Activated naive CD4-positive, alpha-beta T cell treated with anti-CD3 and anti-CD28 coated beads, Interleukin-2, amount 50 U/mL, for 24 hours (primary cell): ENCODE results near the gene SPEG.
A peak's percentile ranks its signal among the peaks of the same experiment; 100 is the strongest.

Experiments used
- H3K27ac Mint-ChIP-seq: one replicate; pipeline ENCODE4 v1.8.0; 2021; ENCODE audit warnings: mild to moderate bottlenecking, mixed read lengths
- H3K27me3 Mint-ChIP-seq: one replicate; pipeline ENCODE4 v1.8.0; 2021; ENCODE audit warnings: mixed read lengths
- H3K36me3 Mint-ChIP-seq: one replicate; pipeline ENCODE4 v1.8.0; 2021; ENCODE audit warnings: mixed read lengths
- H3K4me1 Mint-ChIP-seq: one replicate; pipeline ENCODE4 v1.8.0; 2021; ENCODE audit warnings: mixed read lengths
- H3K4me3 Mint-ChIP-seq: one replicate; pipeline ENCODE4 v1.8.0; 2021; ENCODE audit warnings: mild to moderate bottlenecking, mixed read lengths
- H3K9me3 Mint-ChIP-seq: one replicate; pipeline ENCODE4 v1.8.0; 2021; ENCODE audit warnings: mixed read lengths

SPEG gene

GRCh38 chr2:219429958-219430606 is 4.6 kb upstream of the SPEG start:
- Mint-ChIP-seq H3K36me3 (no peaks in the 10 kb centered on the region), H3K9me3 (no peaks in the 10 kb centered on the region), H3K4me1 (no peaks in the 10 kb centered on the region), H3K27ac (no peak overlapping the region), H3K27me3 (peaks cover 5% of the 10 kb centered on the region), H3K4me3 (no peak overlapping the region)

DNA sequence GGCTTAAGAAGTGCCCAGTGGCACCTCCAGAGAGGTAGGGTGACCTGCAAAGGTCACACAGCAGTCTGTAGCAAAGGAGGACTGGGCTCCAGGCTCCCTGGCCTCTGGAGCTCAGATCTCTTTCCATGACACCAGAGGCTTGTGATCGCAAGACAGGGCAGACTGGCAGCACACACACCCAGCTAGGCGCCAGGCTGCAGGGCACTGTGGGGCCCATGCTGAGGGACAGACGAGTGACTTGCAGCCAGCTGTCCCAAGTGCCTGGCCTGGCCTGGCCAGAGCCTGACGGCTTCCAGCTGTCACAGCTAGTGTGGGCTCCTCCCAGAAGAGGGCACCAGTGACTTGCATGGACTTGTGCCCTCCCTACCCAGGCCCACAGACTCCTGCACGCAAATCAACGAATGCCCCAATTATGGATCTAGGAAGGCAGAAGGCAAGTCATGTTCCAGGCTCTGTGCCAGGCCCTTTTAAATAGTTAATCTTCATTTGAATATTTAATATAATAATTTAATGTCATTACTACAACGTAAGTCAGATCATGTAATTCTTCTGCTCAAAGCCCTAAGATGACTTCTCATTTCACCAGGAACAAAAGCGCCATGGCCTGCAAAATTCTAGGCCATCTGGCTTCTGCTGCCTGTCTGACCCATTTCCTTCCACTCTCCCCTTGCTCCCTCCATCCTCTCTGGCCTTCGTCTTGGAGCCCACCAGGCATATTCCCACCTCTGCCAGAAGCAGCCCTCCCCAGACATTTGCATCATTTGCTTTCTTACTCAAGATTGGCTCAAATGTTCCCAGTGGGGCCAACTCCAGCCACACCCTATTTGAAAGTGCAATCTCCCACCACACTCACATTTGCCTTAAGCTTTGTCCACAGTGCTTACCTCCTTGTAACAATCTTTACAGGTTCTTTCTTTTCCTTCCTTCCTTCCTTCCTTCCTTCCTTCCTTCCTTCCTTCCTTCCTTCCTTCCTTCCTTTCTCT is 3.7 kb upstream of the SPEG start:
- Mint-ChIP-seq H3K4me1 (no peaks in the 10 kb centered on the region), H3K36me3 (no peaks in the 10 kb centered on the region), H3K27me3 (peaks cover 9% of the 10 kb centered on the region), H3K9me3 (no peaks in the 10 kb centered on the region), H3K4me3 (no peak overlapping the region), H3K27ac (no peak overlapping the region)

DNA sequence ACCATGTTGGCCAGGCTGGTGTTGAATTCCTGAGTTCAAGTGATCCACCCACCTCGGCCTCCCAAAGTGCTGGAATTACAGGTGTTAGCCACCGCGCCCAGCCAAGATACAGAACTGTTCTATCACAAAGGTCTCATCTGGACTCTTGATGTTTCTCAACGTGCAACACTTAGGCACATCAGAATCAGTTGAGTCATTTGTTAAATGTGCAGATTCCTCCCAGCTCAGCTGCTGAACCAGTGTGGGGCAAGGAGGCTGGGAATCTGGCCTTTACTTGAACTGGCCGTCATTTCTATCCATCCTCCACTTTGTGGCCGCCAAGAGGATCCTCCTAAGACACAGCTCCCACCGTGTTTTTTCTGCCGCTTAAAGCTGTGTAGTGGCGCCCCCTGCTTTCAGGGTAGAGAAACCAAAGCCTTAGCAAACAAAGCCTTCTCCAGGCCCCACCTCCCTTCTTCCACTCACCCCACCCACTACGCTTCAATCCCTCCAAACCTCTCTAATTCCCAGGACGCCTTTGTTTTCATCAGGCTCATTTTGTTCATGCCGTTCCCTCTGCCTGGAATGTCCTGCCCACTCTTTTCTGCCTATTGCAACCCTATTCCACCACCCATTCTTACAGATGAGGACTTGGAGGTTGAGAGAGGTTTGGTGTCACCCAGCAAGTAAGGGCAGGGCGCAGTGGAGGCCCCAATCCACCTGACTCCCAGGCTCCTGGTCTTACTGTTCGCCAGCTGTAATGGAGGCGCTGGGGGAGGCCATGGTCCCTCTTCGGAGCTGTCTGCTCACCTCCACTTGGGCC is 776 bp upstream of the SPEG start:
- Mint-ChIP-seq H3K27ac (no peak overlapping the region), H3K36me3 (no peaks in the 10 kb centered on the region), H3K4me1 (no peaks in the 10 kb centered on the region), H3K27me3 (peaks cover 12% of the 10 kb centered on the region), H3K4me3 (peak overlapping the region; percentile 19), H3K9me3 (no peaks in the 10 kb centered on the region)

GRCh38 chr2:219434468-219434717 is 250 bp upstream of the SPEG start:
- H3K36me3 Mint-ChIP-seq: no peaks in the 10 kb centered on the region
- H3K4me3 Mint-ChIP-seq: peak overlapping the region; percentile 19
- no peaks in the 10 kb centered on the region for H3K9me3 Mint-ChIP-seq
- H3K27me3 Mint-ChIP-seq: peaks cover 12% of the 10 kb centered on the region
- no peak overlapping the region for H3K27ac Mint-ChIP-seq
- no peaks in the 10 kb centered on the region for H3K4me1 Mint-ChIP-seq

- H3K4me3 Mint-ChIP-seq: no peak overlapping the region
- H3K27ac Mint-ChIP-seq: no peak overlapping the region
Measured at GRCh38 chr2:219435701-219436100, 1.1 kb downstream of the SPEG start.

DNA sequence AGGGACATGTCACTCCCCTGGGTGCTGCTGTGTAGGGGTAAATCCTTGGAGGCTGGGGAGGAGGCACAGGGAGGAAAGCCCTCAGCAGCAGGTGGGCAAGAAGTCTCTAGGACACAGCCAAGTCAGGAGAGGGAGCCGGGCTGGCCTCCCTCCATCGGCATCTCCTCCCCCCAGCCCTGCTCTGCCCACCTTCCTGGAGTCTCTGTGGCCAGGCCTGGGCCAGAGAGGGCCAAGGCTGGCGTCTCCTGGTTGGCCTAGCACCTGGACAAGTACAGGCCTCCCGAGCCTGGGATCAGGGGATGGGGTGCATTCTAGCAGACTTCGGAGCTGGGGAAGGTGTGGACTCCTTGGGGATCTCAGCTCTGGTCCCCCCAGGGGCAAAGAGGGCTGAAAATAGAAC is 1.8 kb downstream of the SPEG start:
- H3K27ac Mint-ChIP-seq: no peak overlapping the region
- H3K4me1 Mint-ChIP-seq: peaks cover 9% of the 10 kb centered on the region
- H3K27me3 Mint-ChIP-seq: peaks cover 14% of the 10 kb centered on the region
- no peak overlapping the region for H3K4me3 Mint-ChIP-seq
- no peaks in the 10 kb centered on the region for H3K9me3 Mint-ChIP-seq
- H3K36me3 Mint-ChIP-seq: no peaks in the 10 kb centered on the region

More at GRCh38 chr2:219435701-219436100, 1.1 kb downstream of the SPEG start:
- H3K9me3 Mint-ChIP-seq: no peaks in the 10 kb centered on the region
- H3K27me3 Mint-ChIP-seq: peaks cover 12% of the 10 kb centered on the region
- H3K4me1 Mint-ChIP-seq: peaks cover under 1% of the 10 kb centered on the region
- H3K36me3 Mint-ChIP-seq: no peaks in the 10 kb centered on the region

DNA sequence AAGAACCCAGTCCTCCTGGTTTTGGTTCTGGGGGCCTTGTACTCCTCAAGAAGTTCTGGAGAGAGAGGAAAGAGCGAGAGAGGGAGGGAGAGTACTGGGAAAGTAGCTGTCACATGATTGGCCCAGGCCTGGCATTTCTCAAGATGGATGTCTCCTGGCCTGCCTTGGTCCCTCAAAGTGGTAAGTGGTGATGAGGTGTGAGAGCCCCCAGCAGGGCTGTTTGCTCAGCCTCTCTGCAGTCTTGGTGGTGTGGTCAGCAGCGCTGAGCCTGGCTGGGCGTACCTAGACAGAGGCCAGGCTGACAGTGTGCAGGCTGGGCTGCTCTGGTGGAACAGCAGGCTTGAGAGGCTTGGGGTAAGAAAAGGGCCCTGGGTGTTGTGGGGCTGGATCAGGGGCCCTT is 2.5 kb downstream of the SPEG start:
- H3K4me1 Mint-ChIP-seq: peaks cover 9% of the 10 kb centered on the region
- no peak overlapping the region for H3K27ac Mint-ChIP-seq
- H3K9me3 Mint-ChIP-seq: no peaks in the 10 kb centered on the region
- no peaks in the 10 kb centered on the region for H3K36me3 Mint-ChIP-seq
- H3K27me3 Mint-ChIP-seq: peaks cover 14% of the 10 kb centered on the region
- H3K4me3 Mint-ChIP-seq: no peak overlapping the region

DNA sequence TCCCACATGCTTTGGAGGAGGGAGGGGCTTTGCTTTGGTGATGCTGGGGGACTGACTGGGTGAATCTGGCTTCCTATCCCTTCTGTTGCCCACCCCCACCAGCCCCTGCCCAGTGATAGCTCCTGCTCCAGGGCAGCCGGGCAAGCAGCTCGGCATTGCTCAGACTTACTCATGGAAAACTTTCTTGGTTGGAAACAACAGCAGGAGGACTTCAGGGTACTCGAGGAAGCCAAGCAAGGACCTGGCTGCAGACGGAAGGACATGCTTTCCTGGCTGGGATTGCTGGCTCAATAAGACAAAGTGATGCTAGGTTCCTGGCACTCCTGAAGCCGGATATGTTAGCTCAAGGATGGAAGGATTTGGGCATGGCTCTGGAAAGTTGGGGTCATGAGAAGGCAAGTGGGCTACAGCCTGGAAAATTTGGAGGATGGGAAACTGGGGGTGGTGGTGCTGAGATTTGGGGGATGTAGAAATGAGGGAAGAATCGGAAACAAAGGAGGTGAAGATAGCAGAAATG is 3.1 kb downstream of the SPEG start:
- Mint-ChIP-seq H3K27me3 (peaks cover 14% of the 10 kb centered on the region), H3K4me1 (peaks cover 12% of the 10 kb centered on the region), H3K4me3 (no peak overlapping the region), H3K27ac (no peak overlapping the region), H3K36me3 (no peaks in the 10 kb centered on the region), H3K9me3 (no peaks in the 10 kb centered on the region)

- no peaks in the 10 kb centered on the region for H3K36me3 Mint-ChIP-seq
Measured at GRCh38 chr2:219438453-219438852, 3.8 kb downstream of the SPEG start.

GRCh38 chr2:219439506-219439905 is 4.9 kb downstream of the SPEG start:
- Mint-ChIP-seq H3K36me3 (no peaks in the 10 kb centered on the region), H3K27ac (no peak overlapping the region), H3K4me3 (no peak overlapping the region), H3K27me3 (peaks cover 10% of the 10 kb centered on the region), H3K4me1 (peaks cover 16% of the 10 kb centered on the region), H3K9me3 (no peaks in the 10 kb centered on the region)

More at GRCh38 chr2:219438453-219438852, 3.8 kb downstream of the SPEG start:
- H3K9me3 Mint-ChIP-seq: no peaks in the 10 kb centered on the region
- H3K27ac Mint-ChIP-seq: no peak overlapping the region
- peaks cover 14% of the 10 kb centered on the region for H3K27me3 Mint-ChIP-seq
- H3K4me1 Mint-ChIP-seq: peaks cover 16% of the 10 kb centered on the region
- H3K4me3 Mint-ChIP-seq: no peak overlapping the region

GRCh38 chr2:219440388-219441256 is 6.0 kb downstream of the SPEG start:
- H3K27me3 Mint-ChIP-seq: peaks cover 9% of the 10 kb centered on the region
- H3K9me3 Mint-ChIP-seq: no peaks in the 10 kb centered on the region
- peaks cover 16% of the 10 kb centered on the region for H3K4me1 Mint-ChIP-seq
- H3K27ac Mint-ChIP-seq: peak overlapping the region; percentile 87
- H3K4me3 Mint-ChIP-seq: peak overlapping the region; percentile 82
- no peaks in the 10 kb centered on the region for H3K36me3 Mint-ChIP-seq

- H3K27me3 Mint-ChIP-seq: peaks cover 3% of the 10 kb centered on the region
Measured at GRCh38 chr2:219441451-219442255, 7.0 kb downstream of the SPEG start.

DNA sequence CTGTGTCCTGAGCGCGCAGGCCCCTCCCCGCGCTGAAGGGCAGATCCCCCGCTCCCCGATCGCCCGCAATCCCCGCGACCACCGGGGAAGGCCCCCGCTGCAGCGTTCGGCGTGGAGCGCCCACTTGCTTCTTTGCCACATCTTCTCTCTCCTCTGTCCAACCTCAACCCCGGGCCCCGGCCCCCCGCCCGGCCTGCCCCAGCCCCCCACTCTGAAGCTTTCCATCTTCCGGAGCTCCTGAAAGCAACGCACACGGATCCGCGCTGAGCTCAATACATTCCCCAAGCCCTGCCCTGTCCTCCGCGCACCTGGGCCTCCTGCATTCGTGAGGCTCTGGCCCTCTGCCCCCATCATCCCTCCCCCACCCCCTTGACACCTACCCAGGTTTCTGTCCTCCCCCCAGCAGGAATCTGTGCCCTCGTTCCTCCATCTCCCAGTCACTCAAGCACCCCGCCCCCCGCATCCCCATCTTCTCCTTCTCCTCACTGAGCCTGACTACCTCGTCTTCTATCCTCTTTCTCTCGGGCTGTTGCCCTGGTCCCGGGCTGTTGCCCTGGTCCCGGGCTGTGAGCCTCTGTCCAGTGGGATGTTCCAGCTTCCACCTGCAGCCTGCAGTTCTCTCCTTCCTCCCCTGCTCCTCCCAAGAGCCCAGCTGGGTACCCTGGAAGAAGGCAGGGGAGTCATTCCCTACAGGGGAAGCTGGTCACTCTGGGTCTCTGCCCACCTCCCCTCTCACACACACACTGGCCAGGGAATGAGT is 7.8 kb downstream of the SPEG start:
- Mint-ChIP-seq H3K36me3 (no peaks in the 10 kb centered on the region), H3K4me1 (peaks cover 16% of the 10 kb centered on the region), H3K9me3 (no peaks in the 10 kb centered on the region), H3K27ac (no peak overlapping the region), H3K27me3 (peaks cover 3% of the 10 kb centered on the region), H3K4me3 (peak overlapping the region; percentile 82)

More at GRCh38 chr2:219441451-219442255, 7.0 kb downstream of the SPEG start:
- Mint-ChIP-seq H3K27ac (no peak overlapping the region), H3K9me3 (no peaks in the 10 kb centered on the region), H3K4me3 (peak overlapping the region; percentile 82), H3K36me3 (no peaks in the 10 kb centered on the region), H3K4me1 (peaks cover 16% of the 10 kb centered on the region)
